ENCODE data around the gene PROK2. TPM values are rescaled to one million over a fixed set of nuclear protein-coding genes. Genes with fewer than 3 reads are reported as not detected.

PROK2 gene
- total RNA-seq, 1 donor, result 16.0 TPM

DNA sequence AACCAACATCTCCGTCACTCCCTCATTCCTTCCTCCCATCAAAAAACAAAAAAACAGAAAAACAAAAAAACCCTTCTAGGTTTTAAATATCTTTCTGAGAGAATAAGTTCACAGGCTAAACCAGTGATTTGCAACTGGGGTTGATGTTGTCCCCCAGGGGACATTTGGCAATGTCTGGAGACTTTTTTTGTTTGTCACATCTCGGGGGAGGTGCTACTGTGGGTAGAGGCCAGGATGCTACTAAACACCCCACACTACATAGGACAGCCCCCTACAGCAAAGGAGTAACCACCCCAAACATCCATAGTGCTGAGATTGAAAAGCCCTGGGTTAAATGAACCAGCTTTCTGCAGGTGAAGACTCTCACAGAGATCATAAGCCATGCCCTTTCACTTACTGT lies 17.0 kb upstream of the PROK2 start:
- H3K9me3 ChIP-seq (ENCODE audit: low read depth, low read length), result no peaks in the 10 kb centered on the region
- H3K27me3 ChIP-seq (ENCODE audit: insufficient read depth, low read length), result no peaks in the 10 kb centered on the region
- no peak overlapping the region for H3K4me3 ChIP-seq (ENCODE audit: low read length)
- peaks cover 18% of the 10 kb centered on the region for H3K4me1 ChIP-seq (ENCODE audit: insufficient read depth, low read length)

DNA sequence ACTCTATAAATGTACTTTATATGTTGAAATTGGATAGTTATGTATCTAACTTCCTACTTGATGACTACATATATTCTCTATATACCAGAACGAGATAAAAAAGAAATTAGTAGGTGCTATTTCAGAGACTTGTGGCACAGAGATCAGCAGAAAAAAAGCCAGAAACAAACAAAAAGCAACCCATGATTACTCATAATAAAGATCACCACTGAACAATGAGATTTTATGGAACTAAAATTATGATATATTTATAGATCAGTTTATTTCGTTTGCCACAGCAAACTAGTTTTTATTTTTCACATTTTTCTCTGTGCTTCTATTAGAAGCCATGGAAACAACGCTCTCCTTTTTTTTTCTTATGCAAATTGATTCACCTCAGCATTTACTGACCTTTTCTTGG lies 15.1 kb upstream of the PROK2 start:
- Histone ChIP-seq H3K4me3 (ENCODE audit: low read length) (no peak overlapping the region), H3K4me1 (ENCODE audit: insufficient read depth, low read length) (peaks cover 6% of the 10 kb centered on the region), H3K27me3 (ENCODE audit: insufficient read depth, low read length) (no peaks in the 10 kb centered on the region), H3K9me3 (ENCODE audit: low read depth, low read length) (no peaks in the 10 kb centered on the region)

DNA sequence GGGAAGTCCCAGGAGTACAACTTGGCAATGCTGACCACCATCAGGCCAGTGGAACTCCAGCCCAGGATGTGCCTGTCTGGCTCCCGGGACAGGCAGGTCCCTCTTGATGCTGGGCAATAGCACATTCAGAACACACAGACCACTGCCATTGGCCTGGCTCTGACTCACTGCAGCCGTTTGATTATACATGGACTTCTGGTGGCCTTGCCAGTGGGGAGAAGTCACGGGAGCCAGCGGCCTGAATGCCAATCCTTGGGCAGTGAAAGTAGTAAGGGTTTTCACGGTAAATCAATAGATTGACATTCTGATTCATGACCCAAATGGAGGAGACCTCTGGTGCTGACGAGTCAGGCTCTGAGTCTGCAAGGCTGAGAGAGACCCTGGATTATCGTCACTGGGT lies 12.5 kb upstream of the PROK2 start:
- H3K27me3 ChIP-seq (ENCODE audit: insufficient read depth, low read length), result no peaks in the 10 kb centered on the region
- H3K9me3 ChIP-seq (ENCODE audit: low read depth, low read length), result no peaks in the 10 kb centered on the region
- H3K4me1 ChIP-seq (ENCODE audit: insufficient read depth, low read length), result no peaks in the 10 kb centered on the region
- no peak overlapping the region for H3K4me3 ChIP-seq (ENCODE audit: low read length)

DNA sequence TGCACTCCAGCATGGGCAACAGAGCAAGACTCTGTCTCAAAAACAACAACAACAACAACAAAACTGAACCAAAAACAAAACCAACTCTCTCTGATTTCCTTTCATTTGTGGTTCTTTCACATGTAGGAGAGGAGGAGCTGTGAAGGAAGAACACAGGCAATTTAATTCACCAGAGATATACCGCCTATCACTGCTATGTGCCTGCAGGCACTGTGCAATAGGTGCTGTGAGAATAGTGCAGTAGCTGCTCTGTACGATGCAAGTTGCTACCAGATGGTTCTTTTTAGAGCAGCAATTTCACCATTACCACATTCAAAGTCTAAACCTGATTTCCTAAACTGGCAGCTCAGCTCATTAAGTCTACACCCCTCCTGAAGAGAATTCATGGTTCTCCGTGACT lies 11.3 kb upstream of the PROK2 start:
- no peaks in the 10 kb centered on the region for H3K4me1 ChIP-seq (ENCODE audit: insufficient read depth, low read length)
- no peak overlapping the region for H3K4me3 ChIP-seq (ENCODE audit: low read length)
- H3K9me3 ChIP-seq (ENCODE audit: low read depth, low read length), result no peaks in the 10 kb centered on the region
- H3K27me3 ChIP-seq (ENCODE audit: insufficient read depth, low read length), result no peaks in the 10 kb centered on the region

DNA sequence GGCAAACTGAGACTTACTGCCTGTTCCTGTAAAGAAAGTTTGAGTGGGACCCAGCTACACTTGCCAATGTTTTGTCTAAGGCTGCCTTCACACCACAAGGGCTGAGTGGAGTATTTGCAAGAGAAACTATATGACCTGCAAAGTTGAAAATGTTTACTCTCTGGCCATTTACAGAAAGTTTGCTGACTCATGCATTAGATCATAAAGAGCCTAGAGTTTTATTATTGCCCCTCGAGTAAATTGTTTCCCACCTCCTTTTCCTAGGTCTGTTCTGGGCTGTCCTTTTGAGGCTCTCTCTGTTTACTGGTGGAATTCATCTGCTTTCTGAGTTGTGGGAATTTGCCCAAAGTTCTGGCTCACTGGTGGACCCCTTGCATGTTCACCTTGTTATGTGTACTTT lies 6.7 kb upstream of the PROK2 start:
- Histone ChIP-seq H3K27me3 (ENCODE audit: insufficient read depth, low read length) (no peaks in the 10 kb centered on the region), H3K4me3 (ENCODE audit: low read length) (no peak overlapping the region), H3K4me1 (ENCODE audit: insufficient read depth, low read length) (no peaks in the 10 kb centered on the region), H3K9me3 (ENCODE audit: low read depth, low read length) (no peaks in the 10 kb centered on the region)

DNA sequence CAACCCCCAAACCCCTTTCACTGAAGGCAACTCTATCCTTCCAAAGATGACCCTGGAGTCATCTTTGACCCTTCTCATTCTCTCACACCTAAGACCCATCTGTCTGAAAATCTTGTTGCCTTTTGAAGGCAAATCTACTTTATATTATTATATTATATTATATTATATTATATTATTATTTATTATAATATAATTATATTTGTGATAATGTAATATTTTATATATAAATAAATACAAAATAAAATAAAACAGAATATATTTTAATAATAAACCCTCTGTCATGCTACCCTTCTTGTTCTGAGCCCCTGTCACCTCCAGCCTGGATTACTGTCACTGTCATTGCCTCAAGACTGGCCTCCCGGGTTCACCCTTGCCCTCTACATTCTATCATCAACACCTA lies 5.0 kb upstream of the PROK2 start:
- Histone ChIP-seq H3K27me3 (ENCODE audit: insufficient read depth, low read length) (peaks cover 6% of the 10 kb centered on the region), H3K4me3 (ENCODE audit: low read length) (no peak overlapping the region), H3K4me1 (ENCODE audit: insufficient read depth, low read length) (peaks cover 10% of the 10 kb centered on the region), H3K9me3 (ENCODE audit: low read depth, low read length) (no peaks in the 10 kb centered on the region)

DNA sequence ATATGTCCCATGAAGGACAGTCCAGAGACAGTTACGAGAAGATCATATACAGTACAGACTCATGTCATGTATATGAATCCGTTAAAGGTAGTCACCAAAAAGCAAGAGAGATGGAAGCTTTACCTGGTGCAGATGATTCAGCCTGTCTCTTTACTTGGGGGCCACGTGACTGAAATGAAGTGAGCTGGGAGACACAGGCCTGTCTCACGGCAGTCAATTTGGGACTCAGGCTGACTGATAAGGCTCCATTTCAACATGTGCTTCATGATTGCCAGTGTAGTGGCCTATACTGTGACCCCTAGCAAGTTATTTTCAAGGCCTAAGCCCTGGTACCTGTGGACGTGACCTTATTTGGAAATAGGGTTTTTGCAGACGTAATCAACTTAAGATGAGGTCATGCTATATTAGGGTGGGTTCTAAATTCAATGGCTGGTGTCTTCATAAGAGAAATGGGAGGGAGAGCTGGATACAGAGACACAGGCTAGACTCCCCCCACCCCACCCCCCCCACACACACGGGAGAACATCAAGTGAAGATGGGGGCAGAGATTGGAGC lies 3.0 kb upstream of the PROK2 start:
- Histone ChIP-seq H3K4me3 (ENCODE audit: low read length) (no peak overlapping the region), H3K27me3 (ENCODE audit: insufficient read depth, low read length) (peaks cover 19% of the 10 kb centered on the region), H3K4me1 (ENCODE audit: insufficient read depth, low read length) (peaks cover 16% of the 10 kb centered on the region), H3K9me3 (ENCODE audit: low read depth, low read length) (no peaks in the 10 kb centered on the region)

DNA sequence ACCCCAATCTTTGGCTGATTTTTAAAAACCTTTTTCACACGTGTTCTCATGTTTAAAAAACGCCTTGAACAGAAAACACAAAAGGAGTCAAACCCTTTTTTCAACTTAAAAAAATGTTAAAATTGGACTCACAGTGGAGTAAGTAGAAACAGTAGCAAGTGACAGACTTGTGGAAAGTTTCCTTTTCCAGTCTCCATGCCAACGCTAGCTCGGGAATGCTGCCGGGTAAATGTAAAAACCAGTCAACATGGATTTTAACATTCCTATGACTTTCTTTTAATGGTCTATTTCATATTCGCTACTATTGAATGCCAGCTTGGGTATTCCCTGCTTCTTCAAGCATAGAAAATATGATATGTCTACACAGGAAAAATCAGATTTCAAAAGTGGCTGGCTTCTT lies 1.6 kb upstream of the PROK2 start:
- Histone ChIP-seq H3K4me1 (ENCODE audit: insufficient read depth, low read length) (peaks cover 20% of the 10 kb centered on the region), H3K27me3 (ENCODE audit: insufficient read depth, low read length) (peaks cover 25% of the 10 kb centered on the region), H3K9me3 (ENCODE audit: low read depth, low read length) (no peaks in the 10 kb centered on the region), H3K4me3 (ENCODE audit: low read length) (no peak overlapping the region)

DNA sequence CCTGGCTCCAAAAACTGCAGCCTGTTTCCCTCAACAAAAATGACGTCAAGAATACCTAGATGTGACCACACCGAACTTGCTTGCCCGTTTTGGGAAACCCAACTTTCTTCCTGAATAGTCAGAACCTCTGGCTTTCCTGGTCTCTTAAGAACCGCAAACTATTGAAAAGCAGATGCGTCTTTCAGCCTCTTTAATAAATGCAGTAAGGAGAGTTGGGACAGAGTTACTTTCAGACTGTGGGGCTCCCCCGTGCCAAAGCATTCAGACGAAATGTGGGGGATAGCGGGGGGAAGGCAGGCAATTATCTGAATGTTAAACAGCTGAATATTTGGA lies 1.2 kb upstream of the PROK2 start:
- peaks cover 24% of the 10 kb centered on the region for H3K4me1 ChIP-seq (ENCODE audit: insufficient read depth, low read length)
- no peaks in the 10 kb centered on the region for H3K9me3 ChIP-seq (ENCODE audit: low read depth, low read length)
- H3K27me3 ChIP-seq (ENCODE audit: insufficient read depth, low read length), result peaks cover 25% of the 10 kb centered on the region
- no peak overlapping the region for H3K4me3 ChIP-seq (ENCODE audit: low read length)

DNA sequence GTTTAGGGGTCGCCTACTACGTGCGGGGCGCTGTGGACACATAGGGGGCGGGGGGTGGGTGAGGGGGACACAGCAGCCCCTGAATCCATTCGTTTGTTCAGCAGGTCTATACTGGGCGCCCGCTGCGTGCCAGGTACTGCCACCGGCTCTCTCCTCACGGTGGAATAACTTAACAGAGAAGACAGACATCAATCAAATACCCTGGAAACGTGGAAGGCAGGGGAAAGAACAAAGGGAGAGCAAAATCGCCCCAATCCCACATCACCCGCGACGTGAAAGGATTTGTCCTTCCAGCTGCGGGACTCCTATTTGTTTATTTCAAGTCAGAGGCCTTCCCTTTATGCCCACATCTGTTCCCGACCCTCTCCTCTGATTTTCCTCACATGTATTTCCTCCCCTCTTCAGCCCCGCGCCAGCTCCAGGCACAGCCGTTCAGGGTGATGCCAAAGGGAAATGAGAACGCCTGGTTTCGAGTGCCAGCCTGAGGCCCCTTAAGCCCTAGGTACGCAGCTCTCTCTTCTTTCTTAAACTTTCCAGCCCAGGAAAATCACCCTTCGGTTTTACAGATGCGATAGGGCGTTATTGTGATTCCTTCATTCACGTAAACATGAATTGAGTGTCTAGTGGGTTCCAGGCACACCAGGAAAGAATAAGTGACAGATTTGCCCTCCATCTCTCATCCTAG lies 726 bp upstream of the PROK2 start:
- no peaks in the 10 kb centered on the region for H3K9me3 ChIP-seq (ENCODE audit: low read depth, low read length)
- peak overlapping the region; percentile 61 for H3K4me3 ChIP-seq (ENCODE audit: low read length)
- peaks cover 26% of the 10 kb centered on the region for H3K4me1 ChIP-seq (ENCODE audit: insufficient read depth, low read length)
- H3K27me3 ChIP-seq (ENCODE audit: insufficient read depth, low read length), result peaks cover 25% of the 10 kb centered on the region

DNA sequence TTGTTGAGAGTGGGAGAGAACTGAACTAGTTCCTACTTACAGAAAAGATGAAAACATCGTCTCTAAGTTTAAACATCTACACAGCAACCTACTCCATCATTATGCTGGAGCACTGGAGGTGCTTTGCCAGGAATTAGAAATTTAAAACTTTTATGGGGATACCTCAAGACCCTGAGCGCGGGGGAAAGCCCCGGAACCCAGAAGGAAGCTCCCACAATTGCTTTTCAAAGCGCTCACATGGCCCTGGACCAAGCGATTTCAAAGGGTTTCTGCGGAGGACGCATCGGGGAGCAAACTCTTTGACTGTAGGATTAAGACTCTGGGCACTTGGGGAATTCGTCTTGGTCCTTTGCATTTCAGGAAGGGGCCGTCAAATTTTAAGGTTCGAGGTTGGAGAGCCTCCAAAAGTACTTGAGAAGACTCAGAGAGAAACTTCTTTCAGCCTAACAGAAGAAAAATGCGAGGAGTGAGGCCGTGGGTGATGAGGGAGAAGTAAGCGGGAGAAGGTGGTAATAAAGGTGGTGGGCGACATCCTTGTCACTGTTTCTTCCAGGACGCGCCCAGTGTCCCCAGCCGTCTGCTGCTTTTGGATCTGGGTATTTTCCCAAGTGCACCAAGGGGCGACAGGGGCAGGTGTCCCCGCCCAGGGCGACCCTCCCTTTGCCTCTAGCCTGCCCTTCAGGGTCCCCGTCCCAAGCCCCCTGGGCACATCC lies 591 bp downstream of the PROK2 start:
- H3K27me3 ChIP-seq (ENCODE audit: insufficient read depth, low read length), result peaks cover 25% of the 10 kb centered on the region
- peaks cover 39% of the 10 kb centered on the region for H3K4me1 ChIP-seq (ENCODE audit: insufficient read depth, low read length)
- no peaks in the 10 kb centered on the region for H3K9me3 ChIP-seq (ENCODE audit: low read depth, low read length)
- peak overlapping the region; percentile 61 for H3K4me3 ChIP-seq (ENCODE audit: low read length)

DNA sequence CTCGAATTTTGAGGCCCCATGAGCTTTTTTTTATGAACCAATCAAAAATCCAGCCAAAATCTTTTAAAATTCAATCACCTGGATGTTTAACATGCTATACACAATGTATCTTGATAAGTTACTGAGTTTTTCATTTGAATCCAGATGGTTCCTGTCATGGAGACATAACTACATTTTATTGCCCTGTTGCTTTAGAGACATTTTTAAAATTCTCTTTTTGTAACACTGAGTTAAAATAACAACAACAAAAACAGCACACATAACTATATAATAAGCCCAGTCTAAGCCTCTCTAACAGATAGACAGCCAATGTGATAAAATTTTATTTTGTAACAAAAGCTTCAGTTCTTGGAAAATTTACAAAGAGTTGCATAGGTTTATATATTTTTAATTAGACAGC lies 1.8 kb downstream of the PROK2 start:
- Histone ChIP-seq H3K27me3 (ENCODE audit: insufficient read depth, low read length) (peaks cover 28% of the 10 kb centered on the region), H3K4me3 (ENCODE audit: low read length) (peak overlapping the region; percentile 14)

DNA sequence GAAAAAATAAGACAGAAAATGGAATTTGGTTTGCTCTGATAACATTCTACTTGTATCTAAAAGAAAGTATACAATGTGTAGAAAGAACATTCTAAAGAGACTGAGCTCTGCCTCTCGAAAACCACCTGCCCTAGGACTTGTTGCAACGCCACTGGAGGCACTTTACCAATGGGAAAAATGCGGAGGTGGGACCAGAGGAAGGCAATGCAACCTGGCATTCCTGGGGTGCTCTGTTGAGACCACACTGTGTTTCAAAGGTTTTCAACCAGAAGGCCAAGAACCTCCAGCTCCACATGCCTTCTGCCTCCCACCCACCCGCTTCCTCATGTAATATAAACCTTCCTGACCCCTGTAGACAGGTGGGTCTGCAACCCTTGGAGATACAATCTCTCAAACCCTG lies 4.5 kb downstream of the PROK2 start:
- no peak overlapping the region for H3K4me3 ChIP-seq (ENCODE audit: low read length)
- no peaks in the 10 kb centered on the region for H3K9me3 ChIP-seq (ENCODE audit: low read depth, low read length)
- H3K4me1 ChIP-seq (ENCODE audit: insufficient read depth, low read length), result peaks cover 45% of the 10 kb centered on the region
- peaks cover 22% of the 10 kb centered on the region for H3K27me3 ChIP-seq (ENCODE audit: insufficient read depth, low read length)

More for the DNA sequence above, 1.8 kb downstream of the PROK2 start:
- H3K9me3 ChIP-seq (ENCODE audit: low read depth, low read length), result no peaks in the 10 kb centered on the region
- H3K4me1 ChIP-seq (ENCODE audit: insufficient read depth, low read length), result peaks cover 45% of the 10 kb centered on the region

DNA sequence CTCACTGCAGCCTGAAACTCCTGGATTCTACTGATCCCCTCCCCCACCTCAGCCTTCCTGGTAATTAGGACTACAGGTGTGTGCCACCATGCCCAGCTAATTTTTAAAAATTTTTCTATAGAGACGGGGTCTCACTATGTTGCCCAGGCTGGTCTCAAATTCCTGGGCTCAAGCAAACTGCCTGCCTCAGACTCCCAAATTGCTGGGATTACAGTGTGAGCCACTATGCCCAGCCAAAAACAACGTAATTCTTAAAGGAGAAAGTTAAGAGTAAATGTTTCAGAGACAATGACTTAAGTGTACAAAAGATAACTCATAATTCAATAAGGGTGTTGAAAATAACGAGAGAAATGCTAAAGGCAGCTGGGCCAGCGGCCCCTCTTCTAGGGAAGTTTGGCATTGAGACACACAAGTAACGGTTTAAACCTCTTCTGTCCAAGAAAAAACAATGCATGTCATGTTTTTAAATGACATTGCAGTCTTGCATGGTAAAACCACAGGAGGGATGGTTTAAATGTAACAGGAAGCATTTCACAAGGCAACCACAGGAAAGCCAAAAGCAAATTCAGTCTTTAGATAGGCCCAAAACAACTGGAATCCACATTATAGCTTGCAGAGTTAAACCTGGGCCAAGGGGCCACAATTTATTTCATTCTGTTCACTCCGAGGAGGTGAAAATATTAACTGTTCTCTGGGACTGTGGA lies 5.1 kb downstream of the PROK2 start:
- H3K4me1 ChIP-seq (ENCODE audit: insufficient read depth, low read length), result peaks cover 47% of the 10 kb centered on the region
- H3K9me3 ChIP-seq (ENCODE audit: low read depth, low read length), result no peaks in the 10 kb centered on the region
- peaks cover 22% of the 10 kb centered on the region for H3K27me3 ChIP-seq (ENCODE audit: insufficient read depth, low read length)
- no peak overlapping the region for H3K4me3 ChIP-seq (ENCODE audit: low read length)

DNA sequence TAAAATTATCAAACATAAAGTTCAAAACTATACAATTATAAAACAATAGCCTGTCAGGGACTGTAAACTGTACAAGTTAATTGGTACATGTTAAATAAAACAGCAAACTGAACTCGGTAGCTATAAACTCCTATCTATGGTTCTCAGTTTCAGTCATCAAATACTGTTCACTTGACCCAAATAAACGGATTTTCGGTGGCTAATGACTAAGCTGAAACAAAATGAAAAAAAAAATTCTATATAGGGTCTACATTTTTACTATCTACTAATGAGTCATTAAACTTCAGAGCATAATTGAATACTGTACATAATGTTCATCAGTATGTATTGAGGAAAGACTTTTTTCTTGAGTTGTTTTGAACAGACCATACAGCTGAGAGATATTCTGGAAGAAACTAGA lies 6.6 kb downstream of the PROK2 start:
- H3K4me3 ChIP-seq (ENCODE audit: low read length), result no peak overlapping the region
- no peaks in the 10 kb centered on the region for H3K9me3 ChIP-seq (ENCODE audit: low read depth, low read length)
- peaks cover 12% of the 10 kb centered on the region for H3K27me3 ChIP-seq (ENCODE audit: insufficient read depth, low read length)
- H3K4me1 ChIP-seq (ENCODE audit: insufficient read depth, low read length), result peaks cover 48% of the 10 kb centered on the region
